GM19023 (cell line): ENCODE data around the gene CUBN.

Experiments used
- ATAC-seq: cut with Tn5 transposase; IDR thresholded peaks from one replicate; pipeline ENCODE4 v1.9.1; 2021; ENCODE audit warnings: mild to moderate bottlenecking, moderate library complexity; ENCODE audit not compliant: unreplicated experiment

CUBN gene

GRCh38 chr10:17129741-17130140, at the start of gene CUBN:
CUBN (minus strand) TSS chr10:17129811; CDS start chr10:17129765, 46 bp downstream.
- no peak for ATAC-seq

- no peak for ATAC-seq
These were observed 49.4 kb upstream of the CUBN start for GRCh38 chr10:17179002-17179401.

DNA sequence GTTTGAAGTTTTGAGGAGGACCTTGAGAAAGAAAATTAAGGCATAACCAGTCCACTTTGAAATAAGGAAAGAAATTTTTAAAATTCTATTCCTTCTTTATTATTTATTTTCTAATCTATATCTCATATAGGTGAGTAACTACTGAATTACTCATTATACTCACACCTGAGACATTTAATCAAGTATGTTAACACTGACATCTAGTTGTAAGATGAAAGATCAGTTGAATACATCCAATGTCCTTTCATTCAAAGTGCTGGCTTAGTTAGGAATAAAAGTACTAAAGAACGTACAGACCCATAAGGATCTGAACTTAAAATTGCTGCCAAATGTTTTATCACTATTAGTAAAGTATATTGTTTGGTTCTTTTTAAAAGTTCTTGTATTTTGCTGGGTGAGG, 48.4 kb upstream of the CUBN start:
- no peak for ATAC-seq

- ATAC-seq = no peak
These were observed 47.4 kb upstream of the CUBN start for GRCh38 chr10:17177014-17177413.

GRCh38 chr10:17176091-17176490, 46.5 kb upstream of the CUBN start:
- no peak for ATAC-seq

GRCh38 chr10:17175551-17175950, 45.9 kb upstream of the CUBN start:
- ATAC-seq = no peak

DNA sequence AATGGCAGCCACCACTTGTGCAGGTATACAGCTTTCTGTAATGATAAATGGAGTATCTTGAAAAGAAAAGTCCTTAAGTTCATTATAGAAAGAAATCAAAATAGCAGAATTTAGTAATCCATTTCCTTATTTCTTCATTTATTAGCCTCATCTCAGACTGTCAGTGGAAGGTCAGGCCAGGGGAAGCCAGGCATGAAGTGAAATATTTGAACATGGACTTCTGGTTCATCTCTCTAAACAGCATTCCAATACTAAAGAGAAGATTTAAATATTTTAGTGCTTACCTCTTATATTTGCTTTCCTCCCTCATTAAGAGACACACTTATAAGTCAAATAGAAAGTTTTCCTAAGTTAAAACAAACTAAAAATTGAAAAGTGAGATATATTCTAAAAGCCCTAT, 45.0 kb upstream of the CUBN start:
- ATAC-seq = no peak

DNA sequence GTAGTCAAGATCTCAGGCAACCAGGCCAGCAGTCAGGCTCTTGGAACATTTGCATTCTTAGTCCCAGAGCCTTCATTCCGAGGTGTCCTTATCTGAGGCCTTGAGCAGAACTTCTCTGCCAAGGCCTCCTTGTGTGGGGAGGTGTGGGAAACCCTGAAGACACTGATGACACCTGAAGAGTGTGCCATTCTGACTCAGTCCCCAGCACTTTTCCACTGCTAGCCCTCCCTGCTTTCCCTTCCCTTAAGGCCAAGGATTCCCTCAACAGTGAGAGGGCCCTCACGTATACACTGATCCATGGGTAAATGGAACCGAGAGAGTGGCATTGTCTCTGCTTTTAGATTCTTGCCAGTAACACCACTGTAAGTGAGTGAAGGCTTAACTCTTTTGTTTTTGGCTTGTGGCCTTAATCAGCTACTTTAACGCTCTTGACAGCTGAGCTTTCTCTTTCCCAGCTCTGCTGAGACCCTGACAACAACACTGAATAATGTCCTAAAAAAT, 41.6 kb upstream of the CUBN start:
- no peak for ATAC-seq

- no peak for ATAC-seq
These were observed 40.2 kb upstream of the CUBN start for GRCh38 chr10:17169803-17170202.

DNA sequence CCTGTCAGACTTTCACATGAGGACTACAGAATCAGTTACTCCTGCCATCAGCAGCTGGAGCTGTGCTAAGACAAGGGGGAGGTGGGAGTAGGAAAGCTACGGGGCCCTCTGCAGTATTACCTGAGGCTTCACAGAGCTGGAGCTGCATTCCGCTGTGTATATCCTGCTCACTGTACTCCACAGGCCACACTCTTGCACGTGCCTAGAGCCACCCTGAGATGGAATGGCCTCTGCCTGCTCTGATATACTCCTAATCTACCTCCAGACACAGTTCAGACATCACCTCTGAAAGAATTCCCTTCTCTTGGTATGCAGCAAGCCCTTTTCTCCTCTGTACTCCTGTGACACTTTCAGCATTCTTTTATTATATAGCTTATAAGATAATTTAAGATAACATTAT, 37.1 kb upstream of the CUBN start:
- no peak for ATAC-seq

- ATAC-seq = no peak
These were observed 33.2 kb upstream of the CUBN start for GRCh38 chr10:17162828-17163227.

- ATAC-seq = no peak
These were observed 32.2 kb upstream of the CUBN start for GRCh38 chr10:17161775-17162174.

- ATAC-seq = no peak
These were observed 27.4 kb upstream of the CUBN start for GRCh38 chr10:17157024-17157423.

- no peak for ATAC-seq
These were observed 26.2 kb upstream of the CUBN start for GRCh38 chr10:17155826-17156225.

GRCh38 chr10:17154116-17154515, 24.5 kb upstream of the CUBN start:
- no peak for ATAC-seq

DNA sequence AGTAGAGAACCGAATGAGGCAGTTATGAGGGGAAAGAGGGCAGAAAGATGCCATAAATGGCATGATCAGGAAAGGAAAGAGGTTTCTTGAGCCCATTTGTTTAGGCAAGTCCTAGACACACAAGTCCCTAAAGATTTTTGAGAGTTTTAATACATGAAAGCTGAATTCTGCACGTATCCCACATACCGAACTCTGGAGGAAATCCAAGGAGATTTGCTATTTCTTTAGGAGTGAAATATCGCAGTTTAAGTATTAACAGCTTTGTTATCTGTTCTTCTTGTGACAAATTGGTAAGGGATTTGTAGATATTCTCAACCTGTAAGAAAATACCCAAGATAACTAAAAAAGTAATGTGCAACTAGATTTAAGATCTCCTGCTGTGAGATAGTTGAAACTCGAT, 23.7 kb upstream of the CUBN start:
- ATAC-seq = no peak

DNA sequence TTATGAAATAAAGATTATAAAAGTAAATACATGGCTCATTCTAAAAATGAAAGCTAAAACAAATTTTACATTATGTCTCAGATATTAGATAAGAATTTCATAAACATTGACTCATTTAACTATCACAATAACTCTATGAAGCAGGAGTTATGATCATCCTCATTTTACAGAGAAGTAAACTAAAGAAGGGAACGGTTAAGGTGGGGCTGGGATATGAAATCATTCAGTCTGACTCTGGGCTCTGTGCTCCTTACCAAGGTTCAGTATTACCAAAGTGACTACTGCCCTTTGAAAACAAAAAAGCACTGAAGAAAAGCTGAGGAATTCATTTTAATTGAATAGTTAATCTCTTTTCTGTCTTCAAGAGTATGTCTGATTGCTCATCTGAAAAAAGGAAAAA, 22.1 kb upstream of the CUBN start:
- no peak for ATAC-seq

GRCh38 chr10:17147884-17148489, 18.4 kb upstream of the CUBN start:
- no peak for ATAC-seq

DNA sequence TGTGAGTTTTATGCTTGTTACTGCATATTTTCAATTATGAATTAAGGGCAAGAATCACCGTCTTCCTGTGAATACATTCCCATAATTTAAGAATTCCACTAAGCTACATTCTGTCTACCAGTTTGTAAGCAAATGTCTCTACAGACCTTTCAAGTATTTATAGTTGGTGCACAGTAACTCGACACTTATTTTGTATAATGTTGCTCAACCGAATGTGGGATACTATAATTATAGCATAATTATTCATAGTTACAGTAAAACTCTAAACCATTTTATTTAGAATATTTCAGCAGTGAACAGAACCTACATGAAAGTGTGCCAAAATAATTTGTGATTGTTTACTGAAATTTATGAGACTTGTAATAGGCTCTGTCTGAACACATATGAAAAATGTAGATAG, 17.3 kb upstream of the CUBN start:
- ATAC-seq = no peak

- ATAC-seq = no peak
These were observed 15.6 kb upstream of the CUBN start for GRCh38 chr10:17145239-17145638.

- no peak for ATAC-seq
These were observed 15.1 kb upstream of the CUBN start for GRCh38 chr10:17144757-17145156.

- no peak for ATAC-seq
These were observed 14.4 kb upstream of the CUBN start for GRCh38 chr10:17144032-17144431.

GRCh38 chr10:17143055-17143690, 13.6 kb upstream of the CUBN start:
- no peak for ATAC-seq
